Occipital lobe (tissue), 2 donors: ENCODE results near the gene FANK1. TPM values are rescaled to one million over a fixed set of nuclear protein-coding genes. Genes with fewer than 3 reads are reported as not detected.
"Not testable (repeated sequence)": the region's sequence is repeated elsewhere in the genome, so short reads cannot be mapped to it uniquely, and the experiment has no call there.

ENCODE experiments used
- DNase-seq: peaks from one replicate; lab custom pipeline; 2025; lab: John Stamatoyannopoulos, UW
- total RNA-seq: library from RNA; depleted of rRNA; stranded (reverse); fragments of >200 nt; gene quantifications from one replicate; pipeline ENCODE4 v1.2.3, GENCODE V29; 2014

The FANK1 gene
- total RNA-seq, 1 donor from 2014 or later, result 2.5 TPM

DNA sequence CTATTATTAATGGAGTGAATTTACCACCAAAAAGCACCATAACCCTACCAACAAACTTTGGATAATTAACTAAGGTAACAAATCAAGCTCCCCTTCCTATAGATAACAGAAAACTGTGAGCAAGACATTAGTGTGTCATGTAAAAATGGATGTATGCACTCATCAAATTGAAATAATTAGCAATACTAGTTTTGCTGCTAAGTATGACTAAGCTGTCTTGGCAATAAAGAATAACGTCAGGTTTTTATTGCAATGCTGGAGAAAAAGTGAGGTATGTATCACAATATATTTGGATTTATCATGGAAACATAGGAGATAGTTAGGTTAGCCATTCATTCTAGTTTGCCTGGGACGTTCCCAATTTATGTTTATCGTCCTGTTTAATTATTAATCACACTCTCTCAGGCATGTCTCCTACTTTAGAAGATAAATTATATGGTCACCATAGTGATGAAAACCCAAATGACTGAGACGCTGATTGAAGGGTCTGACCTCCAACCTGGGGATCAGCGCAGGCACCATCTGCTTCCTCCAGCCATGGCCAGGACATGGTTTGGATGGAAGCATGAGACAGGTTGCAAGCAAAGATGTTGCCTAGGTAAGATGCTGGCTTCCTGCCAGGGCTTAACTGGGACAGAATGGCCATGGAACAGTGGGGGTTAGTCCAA lies 125.6 kb downstream of the FANK1 start:
- DNase-seq, result no peak

DNA sequence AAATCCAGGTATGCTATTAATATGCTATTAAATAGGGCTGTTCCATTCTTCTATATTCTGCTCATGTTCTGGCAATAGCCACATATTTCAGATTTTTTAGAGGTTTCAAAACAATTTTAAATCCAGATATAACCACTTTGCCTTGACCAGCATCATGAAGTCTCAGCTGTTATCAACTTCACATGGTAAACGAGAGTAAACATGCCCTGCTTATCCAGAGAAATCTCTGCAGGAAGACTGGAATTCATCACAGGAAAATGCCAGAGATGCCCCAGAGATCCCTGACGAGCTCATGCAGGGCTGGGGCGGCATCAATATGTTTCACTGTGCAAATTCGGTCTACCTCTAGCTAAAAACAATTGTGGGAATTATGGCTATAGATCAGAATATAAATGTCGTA lies 126.5 kb downstream of the FANK1 start:
- DNase-seq, result no peak

GRCh38 chr10:126027692-126028091 lies 131.3 kb downstream of the FANK1 start:
- no peak for DNase-seq

DNA sequence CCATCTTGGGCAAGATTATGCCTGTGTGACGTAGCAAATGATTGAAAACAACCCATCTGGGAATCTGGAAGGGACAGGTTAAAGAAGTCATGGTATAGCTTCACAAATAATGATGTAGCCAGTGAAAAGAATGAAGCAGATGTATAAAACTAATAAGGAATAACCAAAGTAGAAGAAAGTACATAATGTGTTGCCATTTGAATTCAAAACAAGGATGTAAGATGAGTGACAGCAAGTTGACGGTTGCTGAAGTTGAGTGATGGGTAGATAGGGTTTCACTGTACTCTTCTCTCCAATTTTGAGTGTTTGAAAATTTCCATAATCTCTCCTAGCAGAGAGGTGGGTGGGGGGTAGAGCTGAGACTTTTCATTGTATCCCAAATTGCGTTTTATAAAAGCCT lies 133.6 kb downstream of the FANK1 start:
- no peak for DNase-seq

GRCh38 chr10:126034586-126034985 lies 138.2 kb downstream of the FANK1 start:
- no peak for DNase-seq

- no peak for DNase-seq
Measured at GRCh38 chr10:126036515-126036914, 140.2 kb downstream of the FANK1 start.

- DNase-seq, result no peak
Measured at GRCh38 chr10:126037946-126038345, 141.6 kb downstream of the FANK1 start.

DNA sequence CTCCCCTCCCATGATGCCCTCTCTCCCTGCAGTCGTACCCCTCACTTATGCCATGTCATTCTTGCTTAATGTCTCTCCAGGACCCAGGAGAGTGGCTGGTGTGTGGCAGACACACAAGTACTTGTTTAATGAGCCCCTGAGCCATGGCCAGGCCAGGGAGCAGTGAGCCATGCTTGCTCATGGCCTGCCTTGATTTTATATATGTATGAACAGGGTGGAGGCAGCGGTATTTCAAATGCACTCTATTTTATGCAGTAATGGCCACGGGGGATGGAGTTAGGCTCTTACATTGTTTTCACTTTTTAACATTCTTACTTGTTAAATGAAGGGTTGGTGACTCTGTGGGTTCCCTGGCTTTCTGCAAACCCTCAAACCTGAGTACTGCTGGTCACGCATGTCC lies 144.8 kb downstream of the FANK1 start:
- DNase-seq, result no peak

DNA sequence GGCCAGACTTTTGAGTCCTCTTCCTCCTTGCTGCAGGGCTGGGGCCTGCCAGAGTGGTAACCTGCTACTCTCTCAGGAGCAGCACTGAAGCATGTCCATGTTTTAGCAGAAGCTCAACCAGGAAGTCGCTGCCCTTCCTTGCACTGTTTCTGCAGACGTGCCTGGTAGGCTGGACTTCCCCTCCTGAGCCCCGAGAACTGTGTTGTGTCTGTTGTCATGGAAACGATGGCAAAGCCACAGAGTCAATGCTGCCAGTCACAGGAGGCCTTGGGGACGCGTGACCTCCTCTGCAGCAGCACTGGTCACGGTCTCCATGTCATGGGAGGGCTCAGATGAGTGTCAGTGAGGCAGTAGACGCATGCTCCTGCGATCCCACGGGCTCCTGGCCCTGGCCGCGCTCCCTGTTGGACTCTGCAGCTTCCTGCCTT lies 145.5 kb downstream of the FANK1 start:
- DNase-seq, result peak; percentile 35

GRCh38 chr10:126042354-126042753 lies 146.0 kb downstream of the FANK1 start:
- DNase-seq, result no peak

DNA sequence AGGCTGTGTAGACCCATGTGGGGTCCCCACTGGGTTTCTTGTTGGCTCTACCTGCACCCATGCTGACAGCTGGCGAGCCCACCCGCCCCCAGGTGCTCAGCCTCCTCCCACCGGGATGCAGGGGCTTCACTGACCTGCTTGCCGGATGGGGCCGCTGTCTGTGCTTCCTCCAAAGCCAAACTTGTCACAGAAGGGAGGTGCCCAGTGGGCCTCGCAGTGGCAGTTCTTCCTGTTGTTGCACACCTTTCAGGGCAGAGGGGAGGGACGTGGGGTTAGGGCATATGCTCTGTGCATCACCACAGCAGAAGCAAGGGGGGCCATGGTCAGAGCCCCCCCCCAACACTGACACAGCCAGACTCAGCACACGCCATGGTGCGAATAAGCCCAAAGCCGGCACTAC lies 146.5 kb downstream of the FANK1 start:
- DNase-seq, result no peak

- DNase-seq, result no peak
Measured at GRCh38 chr10:126043389-126043788, 147.0 kb downstream of the FANK1 start.

- DNase-seq, result no peak
Measured at GRCh38 chr10:126045861-126046260, 149.5 kb downstream of the FANK1 start.

DNA sequence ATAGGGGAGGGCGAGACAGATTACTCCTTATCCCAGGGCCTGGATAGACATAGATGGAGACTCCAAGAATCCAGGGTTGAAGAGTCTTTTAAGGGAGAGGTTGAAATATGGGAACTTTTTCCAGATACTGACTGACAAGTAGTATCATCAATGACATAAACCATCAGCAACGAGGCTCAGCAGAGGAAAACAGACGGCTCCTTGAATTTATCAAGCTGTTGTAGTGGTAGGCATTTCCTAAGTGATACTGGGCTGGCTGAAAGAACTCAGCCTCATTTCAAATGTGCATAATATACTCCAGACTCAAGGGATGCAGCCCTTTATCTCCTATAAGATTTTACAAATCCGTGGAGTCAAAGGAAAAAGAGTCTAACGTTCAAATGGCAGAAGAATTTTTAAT lies 150.5 kb downstream of the FANK1 start:
- no peak for DNase-seq

GRCh38 chr10:126047749-126048148 lies 151.4 kb downstream of the FANK1 start:
- not testable (repeated sequence) for DNase-seq

- peak; percentile 30 for DNase-seq
Measured at GRCh38 chr10:126049759-126050700, 153.7 kb downstream of the FANK1 start.

GRCh38 chr10:126052171-126052570 lies 155.8 kb downstream of the FANK1 start:
- no peak for DNase-seq

GRCh38 chr10:126054191-126054590 lies 157.8 kb downstream of the FANK1 start:
- DNase-seq, result no peak

DNA sequence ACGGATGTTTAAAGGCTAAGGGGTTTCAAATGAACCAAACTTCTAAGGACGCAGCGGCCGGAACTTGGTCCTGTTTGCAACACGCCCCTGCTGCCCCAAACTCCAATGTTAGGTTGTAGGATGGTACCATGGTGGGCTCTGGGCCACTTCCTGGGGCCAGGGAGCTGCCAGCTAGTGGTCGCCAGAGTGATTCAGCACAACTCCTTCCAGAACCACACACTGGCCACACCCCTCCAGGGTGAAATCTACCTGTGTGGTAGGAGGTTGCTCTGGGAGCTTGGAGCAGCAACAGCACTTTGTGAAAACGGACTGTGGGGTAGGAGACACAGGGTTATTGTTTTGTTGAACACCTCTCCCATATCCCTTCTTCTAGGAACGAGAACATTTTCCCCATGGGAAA lies 161.1 kb downstream of the FANK1 start:
- DNase-seq, result no peak

GRCh38 chr10:126058104-126058503 lies 161.7 kb downstream of the FANK1 start:
- no peak for DNase-seq

DNA sequence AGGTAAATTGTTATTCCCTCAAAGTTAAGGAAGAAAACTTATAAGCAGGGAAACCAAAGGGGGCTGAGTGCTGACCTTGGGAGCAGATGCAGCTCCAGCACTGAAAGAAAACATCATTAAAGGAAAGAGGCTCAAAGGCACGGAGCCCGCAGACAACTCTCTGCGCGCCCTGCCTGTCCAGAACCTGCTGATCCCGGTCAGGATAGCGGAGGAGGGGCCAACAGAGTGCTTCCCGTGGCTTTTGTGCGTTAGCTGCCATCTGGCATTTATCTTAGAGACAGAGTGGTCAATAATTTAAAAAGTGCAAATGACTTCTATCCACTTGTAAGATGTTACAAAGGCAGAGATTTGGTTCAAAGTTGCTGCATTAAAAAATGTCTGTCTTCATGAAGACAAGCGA lies 162.1 kb downstream of the FANK1 start:
- no peak for DNase-seq
